GM12891 (cell line): ENCODE data around the gene NR0B1.

ENCODE experiments used
- PAX5 ChIP-seq: IDR thresholded peaks from 2 replicates; pipeline ENCODE4 v1.6.1; 2011; ENCODE audit warnings: low read length, moderate library complexity, mild to moderate bottlenecking; ENCODE audit not compliant: insufficient read depth, severe bottlenecking
- POLR2A ChIP-seq: IDR thresholded peaks from 2 replicates; pipeline ENCODE4 v1.6.1; 2011; ENCODE audit warnings: low read depth, low read length, control low read depth

- TF ChIP-seq POLR2A (no peak), PAX5 (no peak)
Observed at GRCh38 chrX:30343206-30343605, 34.0 kb upstream of the NR0B1 start.
